Measurements from ENCODE around the gene CITED1.
"Not testable (repeated sequence)": the region's sequence is repeated elsewhere in the genome, so short reads cannot be mapped to it uniquely, and the experiment has no call there.

The CITED1 gene

GRCh38 chrX:72330131-72330530 lies 24.4 kb upstream of the CITED1 start:
- Histone ChIP-seq H3K4me3 (ENCODE audit: low read depth in 1 of 5, low read length in 5 of 5) (no peak overlapping the region), H3K27me3 (ENCODE audit: control insufficient read depth in 5 of 5, insufficient read depth in 4 of 5, low read length in 5 of 5) (peaks cover 0 to 8% (median 0%) of the 10 kb centered on the region in 5 donors), H3K4me1 (ENCODE audit: control insufficient read depth in 5 of 5, insufficient read depth in 5 of 5, low read length in 5 of 5) (no peaks in the 10 kb centered on the region), H3K9me3 (ENCODE audit: control insufficient read depth in 5 of 5, low read length in 5 of 5) (peaks cover 0 to 5% (median 4%) of the 10 kb centered on the region in 5 donors), H3K27ac (ENCODE audit: low read depth, low read length) (no peak overlapping the region), H3K36me3 (ENCODE audit: control insufficient read depth in 5 of 5, insufficient read depth in 5 of 5, low read length in 5 of 5) (peaks cover 0 to 3% (median 0%) of the 10 kb centered on the region in 5 donors), H3K9ac (ENCODE audit: low read length in 5 of 5) (no peak overlapping the region)

GRCh38 chrX:72326605-72327300 lies 21.0 kb upstream of the CITED1 start:
- Histone ChIP-seq H3K27ac (ENCODE audit: low read depth, low read length) (no peak overlapping the region), H3K4me1 (ENCODE audit: control insufficient read depth in 5 of 5, insufficient read depth in 5 of 5, low read length in 5 of 5) (no peaks in the 10 kb centered on the region), H3K4me3 (ENCODE audit: low read depth in 1 of 5, low read length in 5 of 5) (no peak overlapping the region), H3K9ac (ENCODE audit: low read length in 5 of 5) (no peak overlapping the region), H3K9me3 (ENCODE audit: control insufficient read depth in 5 of 5, low read length in 5 of 5) (peaks cover 0 to 5% (median 4%) of the 10 kb centered on the region in 5 donors), H3K27me3 (ENCODE audit: control insufficient read depth in 5 of 5, insufficient read depth in 4 of 5, low read length in 5 of 5) (peaks cover 0 to 12% (median 0%) of the 10 kb centered on the region in 5 donors), H3K36me3 (ENCODE audit: control insufficient read depth in 5 of 5, insufficient read depth in 5 of 5, low read length in 5 of 5) (peaks cover 0 to 3% (median 0%) of the 10 kb centered on the region in 5 donors)

GRCh38 chrX:72319651-72320050 lies 13.9 kb upstream of the CITED1 start:
- not testable (repeated sequence) for H3K4me3 ChIP-seq (ENCODE audit: low read depth in 1 of 5, low read length in 5 of 5); H3K9ac ChIP-seq (ENCODE audit: low read length in 5 of 5); H3K27ac ChIP-seq (ENCODE audit: low read depth, low read length); H3K9me3 ChIP-seq (ENCODE audit: control insufficient read depth in 5 of 5, low read length in 5 of 5); H3K4me1 ChIP-seq (ENCODE audit: control insufficient read depth in 5 of 5, insufficient read depth in 5 of 5, low read length in 5 of 5); H3K36me3 ChIP-seq (ENCODE audit: control insufficient read depth in 5 of 5, insufficient read depth in 5 of 5, low read length in 5 of 5)
- peaks cover 4 to 15% (median 12%) of the 10 kb centered on the region in 5 donors for H3K27me3 ChIP-seq (ENCODE audit: control insufficient read depth in 5 of 5, insufficient read depth in 4 of 5, low read length in 5 of 5)

GRCh38 chrX:72317139-72317538 lies 11.4 kb upstream of the CITED1 start:
- no peak overlapping the region for H3K27ac ChIP-seq (ENCODE audit: low read depth, low read length)
- H3K4me1 ChIP-seq (ENCODE audit: control insufficient read depth in 5 of 5, insufficient read depth in 5 of 5, low read length in 5 of 5), result peaks cover 0 to 6% (median 0%) of the 10 kb centered on the region in 5 donors
- no peaks in the 10 kb centered on the region for H3K36me3 ChIP-seq (ENCODE audit: control insufficient read depth in 5 of 5, insufficient read depth in 5 of 5, low read length in 5 of 5)
- no peak overlapping the region for H3K4me3 ChIP-seq (ENCODE audit: low read depth in 1 of 5, low read length in 5 of 5)
- H3K27me3 ChIP-seq (ENCODE audit: control insufficient read depth in 5 of 5, insufficient read depth in 4 of 5, low read length in 5 of 5), result peaks cover 4 to 27% (median 18%) of the 10 kb centered on the region in 5 donors
- H3K9ac ChIP-seq (ENCODE audit: low read length in 5 of 5), result no peak overlapping the region
- no peaks in the 10 kb centered on the region for H3K9me3 ChIP-seq (ENCODE audit: control insufficient read depth in 5 of 5, low read length in 5 of 5)

- peaks cover 4 to 27% (median 18%) of the 10 kb centered on the region in 5 donors for H3K27me3 ChIP-seq (ENCODE audit: control insufficient read depth in 5 of 5, insufficient read depth in 4 of 5, low read length in 5 of 5)
- no peaks in the 10 kb centered on the region for H3K36me3 ChIP-seq (ENCODE audit: control insufficient read depth in 5 of 5, insufficient read depth in 5 of 5, low read length in 5 of 5)
- H3K27ac ChIP-seq (ENCODE audit: low read depth, low read length), result no peak overlapping the region
- H3K9me3 ChIP-seq (ENCODE audit: control insufficient read depth in 5 of 5, low read length in 5 of 5), result no peaks in the 10 kb centered on the region
- H3K4me3 ChIP-seq (ENCODE audit: low read depth in 1 of 5, low read length in 5 of 5), result no peak overlapping the region
- H3K4me1 ChIP-seq (ENCODE audit: control insufficient read depth in 5 of 5, insufficient read depth in 5 of 5, low read length in 5 of 5), result peaks cover 0 to 6% (median 0%) of the 10 kb centered on the region in 5 donors
- H3K9ac ChIP-seq (ENCODE audit: low read length in 5 of 5), result no peak overlapping the region
These were observed 10.8 kb upstream of the CITED1 start for GRCh38 chrX:72316408-72317110.

- no peak overlapping the region for H3K9ac ChIP-seq (ENCODE audit: low read length in 5 of 5)
- H3K4me1 ChIP-seq (ENCODE audit: control insufficient read depth in 5 of 5, insufficient read depth in 5 of 5, low read length in 5 of 5), result peaks cover 0 to 6% (median 0%) of the 10 kb centered on the region in 5 donors
- H3K4me3 ChIP-seq (ENCODE audit: low read depth in 1 of 5, low read length in 5 of 5), result no peak overlapping the region
- H3K36me3 ChIP-seq (ENCODE audit: control insufficient read depth in 5 of 5, insufficient read depth in 5 of 5, low read length in 5 of 5), result no peaks in the 10 kb centered on the region
- H3K27me3 ChIP-seq (ENCODE audit: control insufficient read depth in 5 of 5, insufficient read depth in 4 of 5, low read length in 5 of 5), result peaks cover 4 to 27% (median 18%) of the 10 kb centered on the region in 5 donors
- H3K9me3 ChIP-seq (ENCODE audit: control insufficient read depth in 5 of 5, low read length in 5 of 5), result no peaks in the 10 kb centered on the region
- no peak overlapping the region for H3K27ac ChIP-seq (ENCODE audit: low read depth, low read length)
These were observed 9.2 kb upstream of the CITED1 start for GRCh38 chrX:72314881-72315280.

GRCh38 chrX:72313707-72314641 lies 8.3 kb upstream of the CITED1 start:
- no peaks in the 10 kb centered on the region for H3K36me3 ChIP-seq (ENCODE audit: control insufficient read depth in 5 of 5, insufficient read depth in 5 of 5, low read length in 5 of 5)
- H3K27me3 ChIP-seq (ENCODE audit: control insufficient read depth in 5 of 5, insufficient read depth in 4 of 5, low read length in 5 of 5), result peaks cover 7 to 34% (median 25%) of the 10 kb centered on the region in 5 donors
- H3K4me1 ChIP-seq (ENCODE audit: control insufficient read depth in 5 of 5, insufficient read depth in 5 of 5, low read length in 5 of 5), result peaks cover 0 to 14% (median 7%) of the 10 kb centered on the region in 5 donors
- no peaks in the 10 kb centered on the region for H3K9me3 ChIP-seq (ENCODE audit: control insufficient read depth in 5 of 5, low read length in 5 of 5)
- H3K27ac ChIP-seq (ENCODE audit: low read depth, low read length), result no peak overlapping the region
- H3K9ac ChIP-seq (ENCODE audit: low read length in 5 of 5), result no peak overlapping the region
- no peak overlapping the region for H3K4me3 ChIP-seq (ENCODE audit: low read depth in 1 of 5, low read length in 5 of 5)

- Histone ChIP-seq H3K4me1 (ENCODE audit: control insufficient read depth in 5 of 5, insufficient read depth in 5 of 5, low read length in 5 of 5) (peaks cover 2 to 26% (median 20%) of the 10 kb centered on the region in 5 donors), H3K4me3 (ENCODE audit: low read depth in 1 of 5, low read length in 5 of 5) (no peak overlapping the region), H3K36me3 (ENCODE audit: control insufficient read depth in 5 of 5, insufficient read depth in 5 of 5, low read length in 5 of 5) (no peaks in the 10 kb centered on the region), H3K9ac (ENCODE audit: low read length in 5 of 5) (no peak overlapping the region), H3K27ac (ENCODE audit: low read depth, low read length) (no peak overlapping the region), H3K27me3 (ENCODE audit: control insufficient read depth in 5 of 5, insufficient read depth in 4 of 5, low read length in 5 of 5) (peaks cover 13 to 41% (median 29%) of the 10 kb centered on the region in 5 donors), H3K9me3 (ENCODE audit: control insufficient read depth in 5 of 5, low read length in 5 of 5) (no peaks in the 10 kb centered on the region)
These were observed 6.7 kb upstream of the CITED1 start for GRCh38 chrX:72312311-72312940.

- H3K4me3 ChIP-seq (ENCODE audit: low read depth in 1 of 5, low read length in 5 of 5), result peak overlapping the region; percentile 42 to 57 (median 51)
- peaks cover 2 to 50% (median 41%) of the 10 kb centered on the region in 5 donors for H3K4me1 ChIP-seq (ENCODE audit: control insufficient read depth in 5 of 5, insufficient read depth in 5 of 5, low read length in 5 of 5)
- no peaks in the 10 kb centered on the region for H3K9me3 ChIP-seq (ENCODE audit: control insufficient read depth in 5 of 5, low read length in 5 of 5)
- H3K27ac ChIP-seq (ENCODE audit: low read depth, low read length), result no peak overlapping the region
- H3K36me3 ChIP-seq (ENCODE audit: control insufficient read depth in 5 of 5, insufficient read depth in 5 of 5, low read length in 5 of 5), result no peaks in the 10 kb centered on the region
- H3K9ac ChIP-seq (ENCODE audit: low read length in 5 of 5), result no peak overlapping the region
- peaks cover 27 to 49% (median 37%) of the 10 kb centered on the region in 5 donors for H3K27me3 ChIP-seq (ENCODE audit: control insufficient read depth in 5 of 5, insufficient read depth in 4 of 5, low read length in 5 of 5)
These were observed 3.8 kb upstream of the CITED1 start for GRCh38 chrX:72309297-72310071.

All from subcutaneous abdominal adipose tissue (tissue), 5 donors.